K562 (cell line): ENCODE data around the gene AFF3. TPM values are rescaled to one million over a fixed set of nuclear protein-coding genes. Genes with fewer than 3 reads are reported as not detected.

Source experiments
- ATAC-seq: fragments of 200-7000 bp; cut with Tn5 transposase; 3 replicates; pipeline ENCODE4 v1.9.1; 2020; ENCODE audit warnings: moderate library complexity
- BruUV-seq: library from RNA; stranded (reverse); fragments of 400-500 nt; replicated peaks from 2 replicates; lab custom pipeline; 2021; lab: Mats Ljungman, UMichigan
- CTCF ChIA-PET: fragments of 300-600 bp; formaldehyde crosslinking; extraction: SDS; loops from one replicate; lab custom pipeline; 2021; ENCODE audit warnings: low intra/inter-chr PET ratio; lab: Yijun Ruan, JAX
- POLR2A ChIA-PET: fragments of 300-600, 350-650 bp; sonication (Branson Sonifier 250); formaldehyde crosslinking; extraction: SDS; loops from one replicate; lab custom pipeline; 2021; ENCODE audit warnings: antibody characterized with exemption, inconsistent platforms; lab: Yijun Ruan, JAX
- DNase-seq, 4 experiments: peaks; one replicate each; pipeline versions ENCODE4 v3.0.0 to v3.0.0-alpha.2; 2011 to 2018; ENCODE audit warnings: low spot score in 3 of 4, mixed read lengths in 3 of 4; ENCODE audit errors: extremely low read depth in 1 of 4
- FAIRE-seq: peaks from 2 replicates; lab custom pipeline; 2011; peaks lifted over from hg19 to GRCh38; lab: Jason Lieb, UNC
- H2AFZ ChIP-seq: 2 replicates; pipeline ENCODE4 v1.6.0; 2011; ENCODE audit warnings: low read depth, low read length, control low read depth, inconsistent platforms
- H3K27ac ChIP-seq: fragments of 200-600 bp; 3 replicates; pipeline ENCODE4 v1.8.0; 2011; ENCODE audit warnings: low read depth, mild to moderate bottlenecking, control low read depth, inconsistent platforms, low read length, moderate library complexity, mixed read lengths; ENCODE audit errors: extremely low read depth
- H3K27me3 ChIP-seq, 2 experiments: fragments of 300-600 bp in 1 of 2; 2 replicates in 1 of 2; 3 replicates in 1 of 2; pipeline versions ENCODE4 v1.6.0 to v1.8.0; 2011; ENCODE audit warnings: inconsistent platforms in 2 of 2, low read length in 2 of 2, mild to moderate bottlenecking in 1 of 2, mixed read lengths in 1 of 2, moderate library complexity in 1 of 2; ENCODE audit not compliant: control insufficient read depth in 2 of 2, insufficient read depth in 2 of 2
- H3K36me3 ChIP-seq: fragments of 300-600 bp; 3 replicates; pipeline ENCODE4 v1.8.0; 2011; ENCODE audit warnings: mild to moderate bottlenecking, low read length, inconsistent platforms; ENCODE audit not compliant: control insufficient read depth, insufficient read depth
- H3K4me1 ChIP-seq, 2 experiments: fragments of 200-600 bp in 1 of 2; replicated peaks in 1 of 2; 2 replicates in 1 of 2; 3 replicates in 1 of 2; pipeline versions ENCODE4 v1.5.1 to v1.8.0; 2011; ENCODE audit warnings: inconsistent platforms in 2 of 2, low read length in 2 of 2, mild to moderate bottlenecking in 1 of 2, mixed read lengths in 1 of 2, moderate library complexity in 1 of 2; ENCODE audit not compliant: control insufficient read depth in 2 of 2, insufficient read depth in 2 of 2
- H3K4me2 ChIP-seq: 2 replicates; pipeline ENCODE4 v1.6.1; 2011; ENCODE audit warnings: low read length, control low read depth, inconsistent platforms, mixed read lengths; ENCODE audit not compliant: insufficient read depth
- H3K4me3 ChIP-seq: fragments of 200-600 bp; sonication (generic), shearing (Covaris generic); 2 replicates; pipeline ENCODE4 v1.5.1; 2016; ENCODE audit warnings: control low read depth, inconsistent platforms
- H3K79me2 ChIP-seq: fragments of 200-600 bp; 3 replicates; pipeline ENCODE4 v1.8.0; 2011; ENCODE audit warnings: low read length, inconsistent platforms; ENCODE audit not compliant: control insufficient read depth, insufficient read depth
- H3K9ac ChIP-seq, 2 experiments: 2 replicates each; pipeline versions ENCODE4 v1.6.0 to v1.6.1; 2011; ENCODE audit warnings: low read depth in 2 of 2, low read length in 2 of 2, control low read depth in 1 of 2, inconsistent platforms in 1 of 2, mild to moderate bottlenecking in 1 of 2, mixed read lengths in 1 of 2; ENCODE audit not compliant: insufficient read depth in 1 of 2
- H3K9me1 ChIP-seq: one replicate; pipeline ENCODE4 v1.6.0; 2011; ENCODE audit warnings: inconsistent platforms, mild to moderate bottlenecking, low read length, moderate library complexity; ENCODE audit not compliant: control insufficient read depth, insufficient read depth
- H3K9me3 ChIP-seq: replicated peaks from 2 replicates; pipeline ENCODE4 v1.5.1; 2011; ENCODE audit warnings: low read depth, low read length, inconsistent platforms; ENCODE audit not compliant: control insufficient read depth, insufficient read depth
- H4K20me1 ChIP-seq: replicated peaks from 2 replicates; pipeline ENCODE4 v1.6.1; 2011; ENCODE audit warnings: low read length, inconsistent platforms, mixed read lengths; ENCODE audit not compliant: control insufficient read depth, insufficient read depth
- ATF1 ChIP-seq, 2 experiments: fragments of 450-650 bp in 1 of 2; IDR thresholded peaks; 2 replicates each; pipeline ENCODE4 v1.6.1; 2016; ENCODE audit warnings: missing compliant biosample characterization in 1 of 2, missing genetic modification characterization in 1 of 2
- CREB3 ChIP-seq: fragments of 450-650 bp; conservative IDR thresholded peaks from 2 replicates; pipeline ENCODE4 v1.6.1; 2016; ENCODE audit warnings: missing genetic modification characterization, low read depth, mild to moderate bottlenecking, missing compliant biosample characterization, moderate library complexity
- CXXC5 ChIP-seq: fragments of 250-450 bp; sonication (Bioruptor Pico); IDR thresholded peaks from 2 replicates; pipeline ENCODE4 v1.8.0; 2022; ENCODE audit warnings: inconsistent platforms, mild to moderate bottlenecking, moderate library complexity
- ELF1 ChIP-seq: fragments of 200-800 bp; sonication (Bioruptor generic); IDR thresholded peaks from 2 replicates; pipeline ENCODE4 v1.6.1; 2016; ENCODE audit warnings: missing genetic modification characterization, missing compliant biosample characterization
- SIN3B ChIP-seq: fragments of 450-650 bp; IDR thresholded peaks from 2 replicates; pipeline ENCODE4 v1.6.1; 2017; ENCODE audit warnings: low read depth, mild to moderate bottlenecking, moderate library complexity
- ZBTB1 ChIP-seq: sonication (generic); formaldehyde crosslinking; IDR thresholded peaks from 2 replicates; pipeline ENCODE4 v1.8.1; 2023; ENCODE audit warnings: missing genetic modification reagents, low read depth, mild to moderate bottlenecking, borderline replicate concordance
- in situ Hi-C: fragments of 300-500 bp; cut with MboI; formaldehyde crosslinking; loops from 4 replicates; pipeline ENCODE4 v1.15.0; 2018; ENCODE audit warnings: inconsistent platforms, mixed read lengths
- intact Hi-C: fragments of 100-400 bp; cut with micrococcal nuclease; formaldehyde crosslinking; loops from 2 replicates; pipeline ENCODE4 v1.14.2; 2022
- polyA plus RNA-seq, 8 experiments: library from polyadenylated mRNA; depleted of rRNA in 4 of 8; stranded (reverse) in 5 of 8; unstranded in 3 of 8; fragments of >200 nt; fragmentation: Nextera tagmentation in 2 of 8; fragmentation: Illumina TruSeq in 1 of 8; extraction: Ambion mirVana in 2 of 8; extraction: Trizol in 1 of 8; gene quantifications; 2 replicates each; pipeline versions ENCODE4 v1.2.1 to v1.2.3, GENCODE V29; 2011 to 2014; ENCODE audit warnings: inconsistent platforms in 1 of 8, missing spikeins in 1 of 8
- total RNA-seq, 7 experiments: library from RNA; depleted of rRNA in 6 of 7; stranded (reverse); fragments of >200 nt in 6 of 7; fragmentation: Illumina TruSeq in 2 of 7; extraction: Trizol in 2 of 7; gene quantifications; 2 replicates each; pipeline versions ENCODE4 v1.2.1 to v1.2.3, GENCODE V29; 2011 to 2021; ENCODE audit warnings: low replicate concordance in 1 of 7

Gene AFF3
- total and polyA plus RNA-seq, 9 of the 15 experiments (the other 6 are each of a cell fraction or from before 2014, with no cell fraction given), result 0.02 to 0.11 TPM; not detected in 7

GRCh38 chr2:99975386-99975785, 167.0 kb downstream of the AFF3 start:
- no peak for DNase-seq
- no peaks in the 10 kb centered on the region for H3K9me1 ChIP-seq
- no peaks in the 10 kb centered on the region for H3K4me1 ChIP-seq
- no peak overlapping the region for H3K4me2 ChIP-seq
- no TSS peak for BruUV-seq
- H3K9ac ChIP-seq, result no peak overlapping the region
- FAIRE-seq, result no peak
- H3K36me3 ChIP-seq, result no peaks in the 10 kb centered on the region
- H3K4me3 ChIP-seq, result no peak overlapping the region
- H3K79me2 ChIP-seq, result no peaks in the 10 kb centered on the region
- in situ Hi-C loops, result no loop called here
- CTCF ChIA-PET, result no interaction called here
- H3K9me3 ChIP-seq, result no peaks in the 10 kb centered on the region
- TF ChIP-seq SIN3B (no peak), CXXC5 (no peak), ELF1 (tag) (no peak), ZBTB1 (CRISPR knock-in tag) (no peak), ATF1 (CRISPR knock-in tag; IDR thresholded peaks at IDR 0.05) (no peak), ATF1 (tag; IDR thresholded peaks at IDR 0.05) (no peak), CREB3 (tag) (no peak)
- H3K27ac ChIP-seq, result no peak overlapping the region
- H3K27me3 ChIP-seq, result peaks cover 4% of the 10 kb centered on the region in 2 experiments; a peak in 2 of 5 replicates
- H4K20me1 ChIP-seq, result no peaks in the 10 kb centered on the region
- POLR2A ChIA-PET, result no interaction called here
- no peak for ATAC-seq
- intact Hi-C loops, result no loop called here
- no peak overlapping the region for H2AFZ ChIP-seq
